ENCODE results near the gene DOCK4. TPM values are rescaled to one million over a fixed set of nuclear protein-coding genes. Genes with fewer than 3 reads are reported as not detected.

Gene DOCK4
- total RNA-seq, 1 experiment from 2014 or later, result 4.9 TPM

- Histone ChIP-seq H3K18ac (ENCODE audit: insufficient read length, low read depth, low read length) (no peak overlapping the region), H4K20me1 (ENCODE audit: control insufficient read depth, insufficient read depth, insufficient read length) (no peaks in the 10 kb centered on the region), H2BK20ac (ENCODE audit: low read depth, low read length, poor library complexity, severe bottlenecking) (no peak overlapping the region), H2BK15ac (ENCODE audit: low read depth, low read length) (no peak overlapping the region), H3K23me2 (ENCODE audit: insufficient read length, low read depth, low read length, poor library complexity, severe bottlenecking) (no peaks in the 10 kb centered on the region), H2BK12ac (ENCODE audit: insufficient read length, low read depth, low read length) (no peak overlapping the region), H3K27me3 (ENCODE audit: insufficient read depth, low read length) (no peaks in the 10 kb centered on the region), H4K8ac (replicated peaks; ENCODE audit: insufficient read length, low read depth, low read length) (no peak overlapping the region), H2BK120ac (ENCODE audit: low read depth, low read length, poor library complexity, severe bottlenecking) (no peak overlapping the region), H4K91ac (ENCODE audit: insufficient read length, low read depth, low read length) (no peak overlapping the region), H3K4ac (ENCODE audit: low read depth, low read length) (no peak overlapping the region), H3K79me2 (ENCODE audit: insufficient read depth, low read length) (no peaks in the 10 kb centered on the region), H4K5ac (ENCODE audit: insufficient read length, low read depth, low read length) (no peak overlapping the region), H3K9me3 (ENCODE audit: control insufficient read depth, low read depth, low read length) (no peaks in the 10 kb centered on the region), H2BK5ac (ENCODE audit: insufficient read length, low read length) (no peak overlapping the region), H2AK5ac (ENCODE audit: insufficient read length, low read length) (no peak overlapping the region), H3K4me2 (ENCODE audit: insufficient read depth, insufficient read length, low read length) (no peak overlapping the region), H2AFZ (ENCODE audit: low read length) (no peak overlapping the region), H3K23ac (ENCODE audit: insufficient read length, low read depth, low read length) (no peak overlapping the region), H3K9ac (ENCODE audit: extremely low read depth, insufficient read length, low read length) (no peak overlapping the region), H3K4me1 (ENCODE audit: insufficient read depth, low read length) (no peaks in the 10 kb centered on the region), H3K56ac (ENCODE audit: insufficient read length, low read depth, low read length) (no peak overlapping the region), H3T11ph (ENCODE audit: low read length) (no peak overlapping the region), H3K27ac (ENCODE audit: insufficient read length, low read depth, low read length) (no peak overlapping the region), H3K79me1 (ENCODE audit: insufficient read depth, low read depth, low read length, poor library complexity, severe bottlenecking) (no peaks in the 10 kb centered on the region), H3K14ac (ENCODE audit: insufficient read depth, low read length) (no peak overlapping the region)
- DNase-seq, result no peak
- no peak overlapping the region for H3K4me3 Mint-ChIP-seq
- H3K9me3 Mint-ChIP-seq, result no peaks in the 10 kb centered on the region
- peaks cover 11 to 20% of the 10 kb centered on the region in 2 experiments for H3K4me1 Mint-ChIP-seq
- WGBS (ENCODE audit: extremely low coverage, insufficient read length, low lambda C conversion rate), result no CpG with 5 or more reads among the region's 6 CpGs
- peaks cover 0 to 4% (median 0%) of the 10 kb centered on the region in 3 experiments; a peak in 1 of 7 replicates for H3K36me3 Mint-ChIP-seq (ENCODE audit: insufficient read depth in 1 of 3, low read depth in 3 of 3)
- no peak overlapping the region for H3K27ac Mint-ChIP-seq
- no peaks in the 10 kb centered on the region for H3K27me3 Mint-ChIP-seq (ENCODE audit: low read depth)
- no peak for TF ChIP-seq CTCF (conservative IDR thresholded peaks at IDR 0.05)
Observed at GRCh38 chr7:111765751-111766643, 440.2 kb downstream of the DOCK4 start.
